ENCODE measurements around the gene MAPK1IP1L. TPM values are rescaled to one million over a fixed set of nuclear protein-coding genes. Genes with fewer than 3 reads are reported as not detected.

The MAPK1IP1L gene
- total and polyA plus RNA-seq, 2 donors (not counting 1 experiment from before 2014, with no cell fraction given) = 116 to 141 TPM

- H3K4me1 Mint-ChIP-seq = no peaks in the 10 kb centered on the region
- H3K36me3 ChIP-seq (replicated peaks in 1 of 2; ENCODE audit: control extremely low read depth in 1 of 2, control insufficient read depth in 1 of 2, extremely low read depth in 1 of 2, insufficient read depth in 2 of 2, low read length in 1 of 2) = peaks cover 14 to 28% of the 10 kb centered on the region in 2 experiments
- no peak overlapping the region for H3K4me3 ChIP-seq (ENCODE audit: control extremely low read depth in 1 of 5, extremely low read depth in 1 of 5, insufficient read depth in 1 of 5, low read depth in 2 of 5, low read length in 4 of 5)
- no peak overlapping the region for H3K4me2 ChIP-seq (replicated peaks; ENCODE audit: low read depth, low read length, poor library complexity, severe bottlenecking)
- ATAC-seq (ENCODE audit: low read depth) (no peak), DNase-seq (no peak)
- no peaks in the 10 kb centered on the region for H3K9me3 Mint-ChIP-seq (ENCODE audit: insufficient read depth)
- H3K27me3 ChIP-seq (replicated peaks in 1 of 4; ENCODE audit: control extremely low read depth in 1 of 4, control insufficient read depth in 3 of 4, insufficient read depth in 4 of 4, low read length in 3 of 4) = no peaks in the 10 kb centered on the region
- peaks cover 28% of the 10 kb centered on the region for H3K79me2 ChIP-seq (ENCODE audit: control insufficient read depth, insufficient read depth, low read length)
- POLR2A ChIA-PET = no interaction called here
- no peak overlapping the region for H3K27ac ChIP-seq (ENCODE audit: low read length in 2 of 2)
- H3K9me3 ChIP-seq (ENCODE audit: control extremely low read depth in 1 of 3, control insufficient read depth in 2 of 3, insufficient read depth in 1 of 3, low read length in 2 of 3) = no peaks in the 10 kb centered on the region
- H2AFZ ChIP-seq (ENCODE audit: insufficient read depth, low read depth, low read length, poor library complexity, severe bottlenecking) = no peak overlapping the region
- CTCF ChIA-PET = interaction anchor here (1.1 kb wide), 1 partner anchor 13 kb away, joined by 4 read pairs; the partner anchor contains the start of gene MAPK1IP1L
- H4K20me1 ChIP-seq (ENCODE audit: control insufficient read depth, insufficient read depth, low read length, poor library complexity, severe bottlenecking) = peaks cover 10% of the 10 kb centered on the region
- TF ChIP-seq EZH2 (IDR thresholded peaks at IDR 0.05; ENCODE audit: borderline replicate concordance, insufficient read depth, low read depth, low read length, poor library complexity, severe bottlenecking) = no peak
- no peak overlapping the region for H3K9ac ChIP-seq (ENCODE audit: low read length)
- H3K4me3 Mint-ChIP-seq = no peak overlapping the region
- H3K4me1 ChIP-seq (ENCODE audit: control insufficient read depth in 2 of 2, insufficient read depth in 2 of 2, low read length in 2 of 2) = no peaks in the 10 kb centered on the region
- no peaks in the 10 kb centered on the region for H3K27me3 Mint-ChIP-seq
- intact Hi-C loops (cut with micrococcal nuclease) = no loop called here
- H3K27ac Mint-ChIP-seq = no peak overlapping the region
These were observed 12.7 kb upstream of the MAPK1IP1L start for GRCh38 chr14:55038708-55039107.

GRCh38 chr14:55043528-55043927, 7.9 kb upstream of the MAPK1IP1L start:
- Histone ChIP-seq H3K4me1 (ENCODE audit: control insufficient read depth in 2 of 2, insufficient read depth in 2 of 2, low read length in 2 of 2) (no peaks in the 10 kb centered on the region), H3K4me2 (replicated peaks; ENCODE audit: low read depth, low read length, poor library complexity, severe bottlenecking) (no peak overlapping the region), H3K9me3 (ENCODE audit: control extremely low read depth in 1 of 3, control insufficient read depth in 2 of 3, insufficient read depth in 1 of 3, low read length in 2 of 3) (no peaks in the 10 kb centered on the region), H3K4me3 (ENCODE audit: control extremely low read depth in 1 of 5, extremely low read depth in 1 of 5, insufficient read depth in 1 of 5, low read depth in 2 of 5, low read length in 4 of 5) (no peak overlapping the region), H3K27ac (ENCODE audit: low read length in 2 of 2) (no peak overlapping the region), H3K27me3 (replicated peaks in 1 of 4; ENCODE audit: control extremely low read depth in 1 of 4, control insufficient read depth in 3 of 4, insufficient read depth in 4 of 4, low read length in 3 of 4) (no peaks in the 10 kb centered on the region), H3K36me3 (replicated peaks in 1 of 2; ENCODE audit: control extremely low read depth in 1 of 2, control insufficient read depth in 1 of 2, extremely low read depth in 1 of 2, insufficient read depth in 2 of 2, low read length in 1 of 2) (peaks cover 14 to 19% of the 10 kb centered on the region in 2 experiments), H2AFZ (ENCODE audit: insufficient read depth, low read depth, low read length, poor library complexity, severe bottlenecking) (no peak overlapping the region), H3K79me2 (ENCODE audit: control insufficient read depth, insufficient read depth, low read length) (peaks cover 17% of the 10 kb centered on the region), H4K20me1 (ENCODE audit: control insufficient read depth, insufficient read depth, low read length, poor library complexity, severe bottlenecking) (peaks cover 4% of the 10 kb centered on the region), H3K9ac (ENCODE audit: low read length) (no peak overlapping the region)
- Mint-ChIP-seq H3K4me3 (no peak overlapping the region), H3K4me1 (no peaks in the 10 kb centered on the region), H3K27ac (no peak overlapping the region), H3K9me3 (ENCODE audit: insufficient read depth) (no peaks in the 10 kb centered on the region), H3K27me3 (no peaks in the 10 kb centered on the region)
- ChIA-PET POLR2A (no interaction called here), CTCF (no interaction called here)
- no CpG with 5 or more reads among the region's 5 CpGs for WGBS (ENCODE audit: insufficient coverage)
- DNase-seq = no peak
- ATAC-seq (ENCODE audit: low read depth) = no peak
- intact Hi-C loops (cut with micrococcal nuclease) = no loop called here
- TF ChIP-seq EZH2 (IDR thresholded peaks at IDR 0.05; ENCODE audit: borderline replicate concordance, insufficient read depth, low read depth, low read length, poor library complexity, severe bottlenecking) (no peak), CTCF (IDR thresholded peaks at IDR 0.05) (no peak)
